Left forelimb (tissue), 1 donor: ENCODE data around the gene TMEM121.

Experiments used
- DNase-seq: peaks from one replicate; pipeline ENCODE4 v3.0.0-alpha.2; 2018; ENCODE audit warnings: low spot score

TMEM121 gene

DNA sequence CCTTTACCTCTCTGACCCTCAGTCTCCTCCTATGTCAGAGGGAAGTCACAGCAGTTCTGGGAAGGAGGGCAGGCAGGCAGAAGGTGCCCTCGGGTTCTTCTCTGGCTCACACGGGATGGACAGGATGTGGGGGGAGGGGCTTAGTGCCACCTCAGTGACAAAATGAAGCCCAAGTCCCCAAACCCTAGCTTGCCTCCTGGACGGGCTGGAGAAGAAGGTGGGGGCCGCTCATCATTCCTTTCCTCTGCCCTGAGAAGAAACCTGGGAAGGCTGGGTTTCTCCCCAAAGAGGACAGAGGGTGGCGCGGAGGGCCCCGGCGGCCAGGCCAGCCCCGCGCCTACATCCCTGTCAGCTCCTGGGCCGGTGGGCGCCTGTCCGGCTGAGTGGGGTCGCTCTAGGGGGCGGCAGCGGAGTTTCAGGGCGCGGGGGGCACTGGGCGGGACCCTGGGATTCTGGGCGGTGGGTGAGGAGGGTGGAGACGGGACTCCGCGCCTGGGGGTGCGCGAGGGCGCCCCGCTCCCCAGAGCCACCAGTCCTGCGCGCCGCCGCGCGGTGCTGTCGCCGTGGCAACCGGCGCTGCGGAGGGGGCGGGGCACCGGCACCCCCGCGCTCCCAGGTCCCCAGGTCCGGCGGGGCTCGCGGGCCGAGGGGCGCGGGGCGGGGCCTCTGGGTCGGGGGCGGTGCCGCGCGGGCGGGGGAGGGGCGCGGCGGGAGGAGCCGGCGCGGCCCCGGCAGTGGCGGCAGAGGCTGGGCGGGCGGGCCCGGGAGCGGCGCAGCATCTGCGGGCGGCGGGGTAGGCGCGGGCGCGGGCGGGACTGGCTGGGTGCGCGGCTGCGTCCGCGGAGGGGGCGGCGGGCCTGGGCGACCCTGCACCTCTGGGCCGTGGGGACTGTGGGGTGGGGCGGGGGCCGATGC lies at the start of gene TMEM121:
Gene TMEM121, plus strand, starts transcription at position 723 of the 915 bp plus-strand sequence. CDS start 2,252 bp downstream, outside the sequence.
- DNase-seq, result peak; percentile 68

DNA sequence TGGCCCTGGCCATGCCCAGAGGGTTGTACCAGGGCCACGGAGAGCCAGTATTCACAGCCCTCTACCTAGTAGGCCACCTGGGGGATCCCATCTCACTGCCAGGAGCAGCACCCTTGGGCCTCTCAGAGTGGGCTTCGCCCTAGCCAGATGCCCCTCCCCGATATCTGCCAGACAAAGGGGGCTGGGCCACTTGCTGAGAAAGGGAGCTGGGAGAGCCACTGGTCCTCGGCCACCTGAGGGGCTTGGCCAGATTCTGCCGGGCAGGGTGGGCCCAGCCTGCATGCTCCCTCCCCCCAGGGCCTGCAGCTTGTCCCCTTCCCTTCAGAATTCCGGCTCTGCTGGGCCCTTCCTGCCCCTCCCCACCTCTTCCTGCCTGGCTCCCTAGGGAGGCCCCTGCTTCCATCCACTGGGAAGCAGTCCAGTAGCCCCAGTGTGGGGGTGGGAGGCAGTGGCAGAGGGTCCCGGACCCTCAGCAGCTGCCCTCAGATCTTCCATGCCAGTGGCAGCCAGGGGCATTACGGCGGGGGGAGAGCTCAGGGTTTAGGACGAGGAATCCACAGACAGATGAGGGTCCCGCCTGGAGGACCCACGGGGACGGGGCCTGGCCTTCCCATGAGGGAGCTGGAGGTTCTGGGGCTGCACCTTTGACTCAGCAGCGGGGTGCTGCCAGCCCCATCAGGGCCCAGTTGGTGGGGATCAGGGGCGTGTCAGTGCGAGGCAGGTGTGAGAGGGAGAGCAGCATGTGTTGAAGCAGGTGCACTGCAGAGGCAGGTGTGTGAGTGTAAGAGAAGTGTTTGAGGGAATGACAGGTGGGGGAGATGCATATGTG lies 49.3 kb upstream of the TMEM121 start:
- DNase-seq, result no peak

DNA sequence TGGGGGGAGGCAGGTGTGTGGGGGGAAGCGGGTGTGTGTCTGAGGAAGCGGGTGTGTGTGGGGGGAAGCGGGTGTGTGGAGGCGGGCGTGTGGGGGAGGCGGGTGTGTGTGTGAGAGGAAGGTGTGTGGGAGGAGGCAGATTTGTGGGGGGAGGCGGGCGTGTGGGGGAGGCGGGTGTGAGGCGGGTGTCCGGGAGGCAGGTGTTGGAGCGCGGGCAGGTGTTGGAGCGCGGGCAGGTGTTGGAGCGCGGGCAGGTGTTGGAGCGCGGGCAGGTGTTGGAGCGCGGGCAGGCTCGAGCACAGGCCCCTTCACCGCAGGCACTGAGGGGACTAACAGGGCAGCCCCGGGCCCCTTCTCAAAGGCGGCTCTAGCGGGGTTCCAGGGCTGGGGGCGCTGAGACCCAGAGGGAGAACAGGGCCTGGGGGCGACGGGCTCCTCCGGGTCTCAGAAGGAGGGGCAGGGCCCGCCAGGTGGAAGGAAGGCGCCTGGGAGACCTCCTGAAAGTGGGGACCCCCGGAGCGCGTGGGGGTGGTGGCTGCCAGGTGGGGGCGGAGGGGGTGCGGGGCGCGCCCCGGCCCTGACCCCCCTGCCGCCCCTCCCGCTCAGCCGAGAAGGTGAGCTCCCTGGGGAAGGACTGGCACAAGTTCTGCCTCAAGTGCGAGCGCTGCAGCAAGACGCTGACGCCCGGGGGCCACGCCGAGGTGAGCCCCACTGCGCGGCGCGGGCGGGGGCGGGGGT lies 48.6 kb upstream of the TMEM121 start:
- no peak for DNase-seq

DNA sequence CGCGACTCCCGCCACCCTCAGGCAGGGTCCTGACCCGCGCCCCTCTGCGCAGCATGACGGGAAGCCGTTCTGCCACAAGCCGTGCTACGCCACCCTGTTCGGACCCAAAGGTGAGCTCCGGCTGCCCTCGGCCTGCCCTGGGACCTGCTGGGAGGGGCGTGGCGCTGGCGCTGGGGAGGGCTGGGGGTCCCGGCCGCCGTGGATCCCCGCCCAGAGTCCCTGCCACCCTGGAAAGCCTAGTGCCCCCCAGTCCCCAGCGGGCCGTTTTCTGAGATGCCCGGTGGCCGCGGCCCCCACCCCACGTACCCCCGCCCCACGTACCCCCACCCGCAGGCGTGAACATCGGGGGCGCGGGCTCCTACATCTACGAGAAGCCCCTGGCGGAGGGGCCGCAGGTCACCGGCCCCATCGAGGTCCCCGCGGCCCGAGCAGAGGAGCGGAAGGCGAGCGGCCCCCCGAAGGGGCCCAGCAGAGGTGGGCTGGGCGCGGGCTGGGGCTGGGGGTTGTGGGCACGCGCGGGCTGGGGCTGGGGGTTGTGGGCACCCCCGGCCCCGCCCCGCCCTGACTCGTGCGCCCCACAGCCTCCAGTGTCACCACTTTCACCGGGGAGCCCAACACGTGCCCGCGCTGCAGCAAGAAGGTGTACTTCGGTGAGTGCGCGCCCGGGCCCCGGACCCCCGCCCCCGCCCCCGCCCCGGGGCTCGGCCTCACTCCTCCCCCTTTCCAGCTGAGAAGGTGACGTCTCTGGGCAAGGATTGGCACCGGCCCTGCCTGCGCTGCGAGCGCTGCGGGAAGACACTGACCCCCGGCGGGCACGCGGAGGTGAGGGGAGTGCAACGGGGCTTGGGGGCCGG lies 47.8 kb upstream of the TMEM121 start:
- no peak for DNase-seq

DNA sequence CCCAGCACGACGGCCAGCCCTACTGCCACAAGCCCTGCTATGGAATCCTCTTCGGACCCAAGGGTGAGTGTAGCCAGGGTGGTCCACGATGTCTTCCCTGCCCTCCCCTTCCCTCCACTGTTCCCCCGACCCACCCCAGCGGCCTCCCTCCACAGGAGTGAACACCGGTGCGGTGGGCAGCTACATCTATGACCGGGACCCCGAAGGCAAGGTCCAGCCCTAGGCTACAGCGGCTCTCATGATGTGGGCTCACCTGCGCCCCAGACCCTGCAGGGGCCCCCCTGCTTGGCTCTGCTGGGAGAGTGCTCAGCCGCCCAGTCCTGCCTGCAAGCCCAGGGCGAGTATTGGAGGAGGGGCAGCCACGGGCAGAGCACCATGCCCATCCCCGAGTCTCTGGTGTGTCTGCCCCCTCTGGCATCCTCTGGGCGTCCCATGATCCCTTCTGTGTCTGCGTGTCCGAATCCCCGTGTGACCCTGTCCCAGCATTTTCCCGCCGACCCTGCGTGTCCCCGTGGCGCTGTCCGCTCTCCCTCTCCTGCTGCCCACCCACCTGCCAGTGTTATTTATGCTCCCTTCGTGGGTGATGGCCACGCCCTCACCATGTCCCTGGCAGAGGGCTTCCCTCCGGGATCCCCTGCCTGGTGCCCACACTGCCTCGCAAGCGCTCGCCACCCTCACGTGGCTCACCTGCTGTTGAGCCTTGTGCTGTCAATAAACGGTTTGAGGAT lies 46.8 kb upstream of the TMEM121 start:
- no peak for DNase-seq

DNA sequence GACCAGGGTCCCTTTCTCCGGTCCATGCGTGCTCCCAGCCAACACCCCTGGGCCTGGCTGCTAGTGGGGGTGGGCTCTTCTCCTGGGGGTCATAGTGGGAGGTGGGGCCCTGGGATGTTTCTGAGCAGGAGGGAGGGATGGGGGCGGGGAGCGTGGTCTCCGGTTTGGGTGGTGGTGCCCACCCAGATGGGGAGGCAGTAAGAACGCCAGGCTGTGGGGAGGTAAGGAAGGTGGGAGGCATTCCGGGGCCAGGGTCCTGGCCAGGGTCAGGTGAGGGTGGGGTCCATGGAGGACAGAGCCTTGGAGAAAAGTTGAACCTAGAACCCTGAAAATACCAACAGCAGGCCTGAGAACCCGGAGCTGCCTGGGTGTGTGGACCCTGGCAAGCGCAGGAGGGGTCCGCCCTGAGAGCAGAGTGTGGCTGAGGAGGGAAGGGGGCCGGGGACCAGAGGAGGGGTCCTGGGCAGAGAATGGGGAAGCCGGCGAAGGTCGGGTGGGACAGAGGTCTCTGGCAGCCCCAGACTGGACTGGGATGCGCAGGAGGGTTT lies 46.1 kb upstream of the TMEM121 start:
- no peak for DNase-seq

DNA sequence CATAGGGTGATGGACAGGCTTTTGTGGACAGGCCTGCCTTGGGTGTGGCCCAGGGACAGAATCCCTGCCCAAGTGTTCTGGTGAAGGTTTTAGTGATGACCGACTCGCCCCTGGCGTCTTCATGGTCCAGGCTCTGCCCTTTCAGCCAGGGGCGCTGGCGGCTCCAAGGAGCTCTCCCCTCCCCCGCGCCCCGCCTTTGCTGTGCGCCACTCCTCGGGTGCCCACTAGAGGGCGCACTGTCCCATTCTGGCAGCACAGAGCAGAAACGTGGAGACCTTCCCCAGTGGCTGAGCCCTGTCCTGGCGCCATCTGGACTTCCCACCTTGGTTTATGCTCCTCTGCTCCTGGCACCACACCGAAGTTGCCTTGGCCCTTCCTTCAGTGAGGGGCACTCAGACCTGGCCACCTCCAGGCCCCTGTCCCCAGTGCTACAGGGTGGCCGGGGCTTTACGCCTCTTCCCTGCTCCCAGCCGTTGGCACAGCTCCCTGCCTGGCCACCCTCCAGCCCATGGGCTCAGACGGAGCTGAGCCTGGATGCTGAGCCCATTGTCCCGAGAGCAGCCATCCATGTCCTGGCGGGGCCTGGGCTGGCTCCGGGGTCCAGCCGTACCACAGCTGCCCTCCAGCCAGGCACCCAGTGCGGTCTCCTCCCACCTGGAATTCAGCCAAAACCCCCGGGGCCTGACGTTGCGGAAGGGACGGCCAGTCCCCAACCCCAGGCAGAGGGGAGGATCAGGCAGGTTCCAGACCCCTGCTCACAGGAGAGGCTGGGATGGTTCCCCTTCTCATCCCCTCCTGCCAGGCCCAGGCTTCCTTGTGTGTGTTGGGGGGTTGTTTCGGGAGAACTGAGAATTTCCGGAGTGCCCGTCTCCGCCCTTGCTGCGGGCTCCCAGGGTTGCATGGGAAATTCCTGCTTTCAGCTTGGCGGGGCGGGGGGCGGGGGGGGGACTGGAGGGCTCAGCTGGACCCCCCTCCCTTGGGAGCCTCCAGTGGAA lies 45.3 kb upstream of the TMEM121 start:
- peak; percentile 96 for DNase-seq

DNA sequence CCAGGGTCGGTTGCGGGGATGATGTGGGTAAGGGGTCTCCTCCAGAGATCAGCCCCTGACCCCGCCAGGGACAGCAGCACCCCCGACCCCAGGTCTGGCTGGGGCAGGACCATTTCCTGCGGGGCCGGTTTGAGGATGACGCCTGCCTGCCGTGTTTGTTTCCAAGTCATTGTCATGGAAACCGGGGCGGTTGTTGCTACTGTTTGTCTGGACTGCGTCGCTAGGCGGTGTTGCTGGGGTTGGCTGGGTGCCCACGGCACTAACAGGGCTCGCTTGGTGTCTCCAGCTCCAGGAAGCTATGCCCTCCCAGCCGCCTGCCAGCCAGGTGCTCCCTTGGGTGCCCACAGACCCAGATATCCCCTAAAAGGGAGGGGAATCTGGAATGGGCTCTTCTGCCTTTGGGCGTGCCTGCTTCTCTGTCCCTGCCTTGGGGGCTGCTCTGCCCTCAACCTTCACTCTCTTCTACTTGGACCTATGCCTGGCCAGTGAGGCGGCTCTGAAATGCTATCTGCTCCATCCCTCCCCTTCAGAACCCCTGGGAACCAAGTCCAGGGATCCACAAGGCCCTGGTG lies 44.4 kb upstream of the TMEM121 start:
- DNase-seq, result peak; percentile 94

DNA sequence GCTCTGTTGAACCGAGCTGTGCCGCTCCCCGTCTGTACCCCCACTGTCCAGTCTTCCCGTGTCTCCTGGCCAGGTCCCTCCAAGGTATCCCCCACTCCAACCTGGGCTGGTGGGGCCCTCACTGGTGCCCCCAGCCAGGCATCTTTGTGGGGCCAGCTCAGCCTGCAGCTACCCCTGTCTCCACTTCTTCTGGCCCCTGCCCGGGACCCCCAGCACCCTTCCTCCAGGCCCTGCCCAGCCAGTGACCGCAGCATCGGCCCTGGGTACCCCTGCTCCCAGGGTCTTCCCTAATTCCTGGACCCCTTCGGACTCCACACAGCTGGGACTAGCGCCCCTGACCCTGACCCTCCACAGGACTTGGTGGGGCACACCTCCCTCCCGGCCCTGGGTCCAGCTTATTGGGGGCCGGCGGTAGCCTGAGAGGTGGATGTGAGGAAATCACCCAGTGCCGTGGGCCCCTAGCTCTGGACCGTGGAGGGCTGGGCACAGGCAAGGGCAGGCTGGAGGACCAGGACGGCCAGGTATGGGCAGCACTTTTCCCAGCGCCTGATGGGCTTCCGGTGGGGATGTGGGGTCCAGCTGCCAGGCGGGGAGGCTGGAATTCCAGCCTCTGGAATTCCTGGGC lies 43.8 kb upstream of the TMEM121 start:
- no peak for DNase-seq

DNA sequence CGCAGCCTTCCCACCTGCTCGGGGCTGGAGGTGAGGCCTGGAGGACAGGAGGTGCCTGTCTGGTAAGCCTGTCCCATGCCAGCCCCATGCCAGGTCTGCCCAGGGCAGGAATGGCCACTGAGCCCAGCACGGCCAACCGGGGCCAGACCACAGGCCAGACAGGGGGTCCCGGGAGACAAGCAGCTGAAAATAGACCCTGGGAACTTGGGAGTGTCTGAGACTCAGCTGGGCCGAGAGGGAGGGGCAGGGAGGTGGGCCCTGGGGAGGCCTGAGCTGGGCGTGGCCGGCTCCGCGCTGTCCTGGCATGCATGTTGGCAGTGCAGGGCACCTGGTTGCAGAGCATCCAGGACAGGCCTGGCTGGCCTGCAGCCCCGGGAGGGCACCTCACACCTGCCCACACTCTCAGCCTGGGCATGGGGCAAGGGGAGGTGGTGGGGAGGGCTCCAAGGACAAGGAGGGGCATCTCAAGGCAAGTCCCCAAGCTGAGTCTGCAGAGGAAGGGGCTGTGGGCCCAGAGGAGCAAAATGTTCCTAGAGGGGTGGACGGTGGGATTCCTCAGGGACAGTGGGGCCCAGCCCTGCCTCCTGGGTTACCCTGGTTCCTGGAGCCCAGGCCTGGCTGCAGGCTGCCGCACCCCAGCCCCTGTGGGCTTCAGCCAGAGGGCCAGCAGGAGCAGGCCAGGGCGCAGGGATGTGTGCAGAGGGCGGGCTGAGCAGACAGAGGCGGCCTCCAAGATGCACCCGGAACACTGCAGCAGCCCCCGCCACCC lies 42.9 kb upstream of the TMEM121 start:
- DNase-seq, result no peak

DNA sequence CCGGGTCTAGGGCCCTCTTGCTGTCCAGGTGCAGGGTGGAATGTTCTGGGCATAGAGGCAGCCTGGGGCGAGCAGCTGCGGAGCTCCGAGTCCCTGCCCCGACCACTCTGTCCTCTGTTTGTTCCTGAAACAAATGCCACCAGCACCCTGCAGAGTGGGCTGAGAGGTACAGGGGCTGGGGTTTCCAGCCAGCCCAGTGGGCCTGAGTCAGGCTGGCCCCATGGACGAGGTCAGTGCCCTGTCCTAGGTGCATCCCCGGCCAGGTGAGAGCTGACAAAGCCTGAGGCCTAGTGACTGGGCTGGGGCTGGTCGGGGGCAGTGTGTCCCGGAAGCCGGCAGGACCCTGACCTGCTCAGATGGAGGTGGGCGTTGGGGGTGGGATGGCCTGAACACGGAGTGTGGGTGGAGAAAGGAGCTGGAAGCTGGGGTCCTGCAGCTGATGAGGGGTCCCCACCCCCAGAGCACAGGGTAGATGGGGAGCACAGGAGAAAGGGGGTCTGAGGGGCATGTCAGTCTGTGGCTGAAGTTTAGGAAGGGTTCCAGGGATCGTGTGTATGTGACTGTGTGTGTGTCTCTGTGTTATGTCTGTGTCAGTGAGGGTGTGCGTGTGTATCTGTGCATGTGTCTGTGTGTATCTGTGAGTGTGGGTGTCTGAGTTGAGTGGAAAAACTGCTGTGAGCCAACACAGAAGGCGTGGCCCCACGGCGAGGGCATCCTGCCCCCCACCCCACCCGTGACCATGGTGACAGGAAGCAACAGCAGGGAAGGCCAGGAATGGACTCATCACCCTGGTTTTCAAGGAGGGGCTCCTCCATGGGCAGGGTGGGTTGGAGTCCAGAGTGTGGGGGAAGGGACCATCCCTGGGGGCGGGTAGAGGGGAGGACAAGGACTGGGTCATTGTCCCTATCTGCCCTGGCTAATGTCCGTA lies 42.0 kb upstream of the TMEM121 start:
- DNase-seq, result no peak

DNA sequence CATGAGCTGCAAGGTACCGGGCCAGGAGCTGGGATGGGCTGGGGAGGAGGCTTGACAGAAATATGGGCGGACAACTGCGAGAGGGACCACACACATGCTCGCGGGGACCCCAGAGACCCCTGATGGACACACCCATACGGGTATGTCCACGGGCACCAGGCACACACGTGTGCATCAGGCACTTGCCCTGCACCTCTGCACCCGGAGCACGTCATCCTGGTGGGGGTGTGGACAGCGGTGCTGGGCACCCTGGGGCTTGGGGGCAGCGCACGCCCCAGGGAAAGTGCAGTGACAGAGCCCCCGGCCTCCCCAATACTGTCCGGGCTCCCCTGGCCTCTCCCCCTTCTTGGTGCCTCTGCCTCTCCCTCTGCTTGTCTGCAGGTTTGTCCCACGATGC lies 41.4 kb upstream of the TMEM121 start:
- no peak for DNase-seq

DNA sequence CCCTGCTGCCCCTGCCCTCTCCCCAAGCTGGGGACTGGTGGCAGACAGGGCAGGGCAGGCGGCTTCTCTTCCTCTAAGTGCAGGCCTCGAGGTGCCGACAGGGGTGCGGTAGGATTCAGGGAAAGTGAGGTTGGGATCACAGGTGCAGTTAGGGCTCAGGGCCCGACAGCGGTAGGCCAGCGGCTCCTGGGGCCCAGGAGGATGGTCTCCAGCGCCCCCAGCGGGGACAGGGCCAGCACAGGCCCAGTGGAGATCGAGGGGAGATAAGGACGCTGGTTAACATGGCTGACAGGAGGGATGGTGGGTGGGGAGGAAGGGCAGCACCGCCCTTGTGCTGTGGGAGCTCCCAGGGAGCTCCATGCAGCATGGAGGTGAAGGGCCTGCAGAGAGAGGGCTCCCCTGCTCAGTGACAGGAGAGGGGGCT lies 40.6 kb upstream of the TMEM121 start:
- no peak for DNase-seq

DNA sequence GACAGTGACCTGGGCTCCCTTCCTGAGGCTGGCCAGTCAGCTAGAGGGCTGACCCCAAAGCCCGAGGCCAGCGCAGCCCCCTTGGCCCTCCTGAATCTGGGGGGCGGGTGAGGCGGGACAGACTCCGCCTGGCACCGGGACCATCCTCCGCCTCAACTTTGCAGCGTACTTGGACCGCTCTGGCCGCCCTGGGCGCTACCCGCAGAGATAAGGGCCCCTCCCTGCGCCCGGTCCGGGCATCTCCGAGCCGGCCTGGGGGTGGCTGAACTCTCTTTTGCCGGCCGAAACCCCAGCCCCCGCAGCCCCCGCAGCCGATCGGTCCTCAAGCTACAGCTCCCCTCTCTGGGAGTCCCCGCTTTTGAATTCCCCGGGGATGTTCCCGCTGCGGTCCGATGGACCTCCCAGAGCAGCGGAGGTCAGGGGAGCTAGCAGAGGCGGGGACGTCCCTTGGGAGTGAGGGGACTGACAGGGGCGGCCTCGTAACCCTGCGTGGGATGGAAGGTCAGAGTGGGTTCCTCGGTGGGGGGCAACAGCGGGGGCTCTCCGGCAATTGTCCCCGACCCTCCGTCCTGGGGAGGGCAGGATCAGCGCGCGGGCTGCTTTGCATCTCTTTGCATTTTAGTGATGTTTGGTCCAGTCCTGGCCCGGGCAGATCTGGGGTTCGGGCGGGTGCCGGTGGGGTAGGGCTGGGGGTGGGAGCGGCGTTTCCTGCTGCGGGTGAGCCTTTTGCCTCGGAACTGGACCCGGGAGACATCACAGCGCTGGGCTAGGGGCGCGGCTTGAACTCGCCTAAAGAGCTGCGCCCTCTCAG lies 40.0 kb upstream of the TMEM121 start, which contains the start of gene CRIP1:
Gene CRIP1, plus strand, starts transcription at position 724 of the 811 bp plus-strand sequence. CDS start 374 bp downstream, outside the sequence.
- no peak for DNase-seq

DNA sequence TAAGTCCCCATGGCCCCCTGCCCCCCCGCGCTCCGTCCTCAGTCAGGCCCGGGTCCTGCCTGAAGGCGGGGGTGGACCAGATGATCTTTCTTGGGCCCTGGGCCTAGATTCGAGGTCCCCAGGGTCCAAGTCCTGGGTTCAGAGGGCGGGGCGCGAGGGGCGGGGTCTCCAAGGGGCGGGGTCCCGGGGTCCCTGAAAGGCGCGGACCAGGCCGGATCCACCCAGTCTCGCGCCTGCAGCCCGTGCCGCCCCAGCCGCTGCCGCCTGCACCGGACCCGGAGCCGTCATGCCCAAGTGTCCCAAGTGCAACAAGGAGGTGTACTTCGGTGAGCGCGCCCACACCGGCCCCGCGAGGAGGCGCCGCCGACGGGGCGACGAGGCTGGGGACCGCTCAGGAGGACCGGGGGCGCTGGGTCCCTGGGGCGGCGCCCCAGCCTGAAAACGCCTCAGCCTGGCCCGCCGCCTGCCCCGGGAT lies 39.4 kb upstream of the TMEM121 start:
- DNase-seq, result no peak
